Bronchial epithelial cell (primary cell): ENCODE results near the gene GRID2IP. TPM values are rescaled to one million over a fixed set of nuclear protein-coding genes. Genes with fewer than 3 reads are reported as not detected.

Source experiments
- DNase-seq: peaks from one replicate; pipeline ENCODE4 v3.0.0-alpha.2; 2010; ENCODE audit warnings: low read depth
- FAIRE-seq: peaks from 2 replicates; lab custom pipeline; 2011; peaks lifted over from hg19 to GRCh38; lab: Jason Lieb, UNC
- H3K27me3 ChIP-seq: 2 replicates; pipeline ENCODE4 v1.5.1; 2011; ENCODE audit warnings: low read length; ENCODE audit not compliant: control insufficient read depth, insufficient read depth
- H3K36me3 ChIP-seq: 2 replicates; pipeline ENCODE4 v1.5.1; 2011; ENCODE audit warnings: low read length; ENCODE audit not compliant: control insufficient read depth, insufficient read depth
- H3K4me3 ChIP-seq: 2 replicates; pipeline ENCODE4 v1.5.1; 2011; ENCODE audit warnings: mild to moderate bottlenecking, low read depth, low read length, control low read depth
- CTCF ChIP-seq: IDR thresholded peaks from 2 replicates; pipeline ENCODE4 v1.5.1; 2011; ENCODE audit warnings: mild to moderate bottlenecking, moderate library complexity, low read length, control low read depth, inconsistent platforms; ENCODE audit not compliant: insufficient read depth, severe bottlenecking
- total RNA-seq: library from RNA; depleted of rRNA; stranded (reverse); fragments of >200 nt; gene quantifications from 2 replicates; pipeline ENCODE4 v1.2.1, GENCODE V29; 2014

The GRID2IP gene
- total RNA-seq, 1 donor from 2014 or later, result 0.26 TPM

GRCh38 chr7:6482307-6482706 is 69.0 kb downstream of the GRID2IP start:
- no peak for FAIRE-seq
- TF ChIP-seq CTCF, result no peak
- H3K4me3 ChIP-seq, result no peak overlapping the region

GRCh38 chr7:6481445-6481844 is 69.8 kb downstream of the GRID2IP start:
- Histone ChIP-seq H3K4me3 (no peak overlapping the region), H3K27me3 (no peaks in the 10 kb centered on the region), H3K36me3 (peaks cover 1% of the 10 kb centered on the region)
- FAIRE-seq, result no peak
- DNase-seq, result no peak
- TF ChIP-seq CTCF, result no peak

More at GRCh38 chr7:6482307-6482706, 69.0 kb downstream of the GRID2IP start:
- no peak for DNase-seq
- peaks cover 1% of the 10 kb centered on the region for H3K36me3 ChIP-seq
- H3K27me3 ChIP-seq, result no peaks in the 10 kb centered on the region

- DNase-seq (no peak), FAIRE-seq (no peak)
- no peak for TF ChIP-seq CTCF
- H3K36me3 ChIP-seq, result peaks cover 1% of the 10 kb centered on the region
- no peak overlapping the region for H3K4me3 ChIP-seq
- H3K27me3 ChIP-seq, result no peaks in the 10 kb centered on the region
Observed at GRCh38 chr7:6480323-6480660, 71.0 kb downstream of the GRID2IP start.

GRCh38 chr7:6479067-6479466 is 72.2 kb downstream of the GRID2IP start:
- Histone ChIP-seq H3K4me3 (no peak overlapping the region), H3K27me3 (no peaks in the 10 kb centered on the region), H3K36me3 (peaks cover 1% of the 10 kb centered on the region)
- DNase-seq (no peak), FAIRE-seq (no peak)
- TF ChIP-seq CTCF, result no peak

- no peak for FAIRE-seq
- DNase-seq, result no peak
Observed at GRCh38 chr7:6478186-6478585, 73.1 kb downstream of the GRID2IP start.

More at GRCh38 chr7:6478186-6478585, 73.1 kb downstream of the GRID2IP start:
- Histone ChIP-seq H3K27me3 (no peaks in the 10 kb centered on the region), H3K4me3 (no peak overlapping the region), H3K36me3 (peaks cover 4% of the 10 kb centered on the region)
- TF ChIP-seq CTCF, result no peak
